GM12878 (cell line): ENCODE results near the gene AK8. TPM values are rescaled to one million over a fixed set of nuclear protein-coding genes. Genes with fewer than 3 reads are reported as not detected.

Source experiments
- ATAC-seq: fragments of 200-7000 bp; cut with Tn5 transposase; 3 replicates; pipeline ENCODE4 v1.9.1; 2020; ENCODE audit warnings: mild to moderate bottlenecking, moderate library complexity
- BruUV-seq: library from RNA; stranded (reverse); fragments of 400-500 nt; replicated peaks from 2 replicates; lab custom pipeline; 2021; lab: Mats Ljungman, UMichigan
- CTCF ChIA-PET: fragments of 300-600 bp; sonication (Branson Sonifier 250); formaldehyde crosslinking; extraction: SDS; loops from one replicate; lab custom pipeline; 2021; ENCODE audit warnings: inconsistent platforms; lab: Yijun Ruan, JAX
- POLR2A ChIA-PET: fragments of 350-600 bp; formaldehyde crosslinking; extraction: SDS; loops from one replicate; lab custom pipeline; 2021; ENCODE audit warnings: inconsistent platforms; lab: Charles Lee
- RAD21 ChIA-PET: fragments of 300-600 bp; sonication (Branson Sonifier 250); formaldehyde crosslinking; loops from one replicate; lab custom pipeline; 2023; ENCODE audit warnings: antibody characterized with exemption; ENCODE audit not compliant: unreplicated experiment; lab: Charles Lee
- SMC1A ChIA-PET: fragments of 300-600 bp; sonication (Branson Sonifier 250); formaldehyde crosslinking; loops from one replicate; lab custom pipeline; 2023; ENCODE audit not compliant: unreplicated experiment, uncharacterized antibody; lab: Charles Lee
- DNase-seq: peaks from one replicate; pipeline ENCODE4 v3.0.0-alpha.2; 2011; ENCODE audit warnings: low read depth, low spot score
- FAIRE-seq: peaks from 3 replicates; lab custom pipeline; 2011; peaks lifted over from hg19 to GRCh38; lab: Jason Lieb, UNC
- H2AFZ ChIP-seq: 2 replicates; pipeline ENCODE4 v1.6.0; 2011; ENCODE audit warnings: low read depth, low read length, control low read depth; ENCODE audit not compliant: control insufficient read depth
- H3K27ac ChIP-seq: 2 replicates; pipeline ENCODE4 v1.5.1; 2011; ENCODE audit warnings: control low read depth; ENCODE audit not compliant: control insufficient read depth, insufficient read depth
- H3K27me3 ChIP-seq, 2 experiments: replicated peaks in 1 of 2; 2 replicates each; pipeline versions ENCODE4 v1.6.0 to v1.6.1; 2011; ENCODE audit warnings: low read length in 1 of 2; ENCODE audit not compliant: control insufficient read depth in 2 of 2, insufficient read depth in 2 of 2
- H3K36me3 ChIP-seq, 2 experiments: 2 replicates each; pipeline ENCODE4 v1.5.1; 2011; ENCODE audit warnings: low read length in 1 of 2; ENCODE audit not compliant: control insufficient read depth in 2 of 2, insufficient read depth in 2 of 2
- H3K4me1 ChIP-seq: 2 replicates; pipeline ENCODE4 v1.6.1; 2011; ENCODE audit warnings: mild to moderate bottlenecking, low read length, moderate library complexity, mixed read lengths; ENCODE audit not compliant: control insufficient read depth, insufficient read depth
- H3K4me2 ChIP-seq: 2 replicates; pipeline ENCODE4 v1.6.0; 2011; ENCODE audit warnings: control low read depth; ENCODE audit not compliant: control insufficient read depth, insufficient read depth
- H3K4me3 ChIP-seq: fragments of 200-600 bp; sonication (generic); 2 replicates; pipeline ENCODE4 v1.5.1; 2016
- H3K79me2 ChIP-seq: 2 replicates; pipeline ENCODE4 v1.6.0; 2011; ENCODE audit warnings: low read length; ENCODE audit not compliant: control insufficient read depth, insufficient read depth
- H3K9ac ChIP-seq: 2 replicates; pipeline ENCODE4 v1.8.0; 2011; ENCODE audit warnings: low read length, control low read depth, mixed read lengths; ENCODE audit not compliant: control insufficient read depth, insufficient read depth
- H3K9me3 ChIP-seq: replicated peaks from 3 replicates; pipeline ENCODE4 v1.5.1; 2011; ENCODE audit warnings: mild to moderate bottlenecking, low read length; ENCODE audit not compliant: control insufficient read depth, insufficient read depth
- H4K20me1 ChIP-seq: 2 replicates; pipeline ENCODE4 v1.6.0; 2011; ENCODE audit not compliant: control insufficient read depth, insufficient read depth
- BRCA1 ChIP-seq: IDR thresholded peaks from 2 replicates; pipeline ENCODE4 v1.6.1; 2011; ENCODE audit warnings: low read depth, low read length, improper control_type of control experiment
- FOXM1 ChIP-seq: IDR thresholded peaks from 2 replicates; pipeline ENCODE4 v1.6.1; 2012; ENCODE audit warnings: low read depth, mild to moderate bottlenecking, inconsistent platforms, low read length, moderate library complexity
- SMAD1 ChIP-seq: fragments of 450-650 bp; IDR thresholded peaks from 2 replicates; pipeline ENCODE4 v1.6.1; 2018; ENCODE audit warnings: mild to moderate bottlenecking, low read depth; ENCODE audit not compliant: partially characterized antibody
- ZBED1 ChIP-seq: IDR thresholded peaks from 2 replicates; pipeline ENCODE4 v1.6.1; 2016; ENCODE audit warnings: borderline replicate concordance
- WGBS: methylation state at CpG from one replicate; pipeline ENCODE4 v1.1.6; 2016; ENCODE audit warnings: low lambda C conversion rate; ENCODE audit not compliant: insufficient replicate concordance, insufficient coverage; ENCODE audit errors: missing lambda C conversion rate; 5-methylcytosine and 5-hydroxymethylcytosine counted together
- in situ Hi-C: fragments of 300-500 bp; cut with MboI; formaldehyde crosslinking; loops from 9 replicates; pipeline ENCODE4 v1.14.3; 2018; ENCODE audit warnings: mixed read lengths
- intact Hi-C: fragments of 100-400 bp; cut with micrococcal nuclease; formaldehyde crosslinking; loops from one replicate; pipeline ENCODE4 v1.14.2; 2022; ENCODE audit not compliant: unreplicated experiment
- polyA plus RNA-seq, 11 experiments: library from polyadenylated mRNA; depleted of rRNA in 4 of 11; unstranded in 6 of 11; stranded (reverse) in 5 of 11; fragments of >200 nt; fragmentation: Nextera tagmentation in 4 of 11; fragmentation: Illumina TruSeq in 1 of 11; extraction: Ambion mirVana in 4 of 11; extraction: Trizol in 1 of 11; gene quantifications; 1 replicate in 1 of 11; 2 replicates in 10 of 11; pipeline versions ENCODE4 v1.2.1 to v1.2.3, GENCODE V29; 2011 to 2016; ENCODE audit warnings: inconsistent platforms in 2 of 11, missing spikeins in 2 of 11, low read depth in 1 of 11
- total RNA-seq, 4 experiments: library from RNA; depleted of rRNA in 3 of 4; stranded (reverse); fragments of >200 nt in 3 of 4; fragmentation: Illumina TruSeq in 1 of 4; extraction: Trizol in 1 of 4; gene quantifications; 2 replicates each; pipeline versions ENCODE4 v1.2.1 to v1.2.3, GENCODE V29; 2013 to 2021
- TF ChIP-seq, protein P1 (sequence below): fragments of 150-350 bp; IDR thresholded peaks from 2 replicates; pipeline ENCODE4 v1.6.1; 2016; ENCODE audit warnings: low read depth, low read length
- TF ChIP-seq, protein P2 (sequence below): fragments of 450-650 bp; IDR thresholded peaks from 2 replicates; pipeline ENCODE4 v1.6.1; 2016; ENCODE audit warnings: mild to moderate bottlenecking

Gene AK8
- total and polyA plus RNA-seq, 10 of the 15 experiments (the other 5 are each of a cell fraction or from before 2014, with no cell fraction given) = 0.03 to 0.12 (median 0.06) TPM; not detected in 5

DNA sequence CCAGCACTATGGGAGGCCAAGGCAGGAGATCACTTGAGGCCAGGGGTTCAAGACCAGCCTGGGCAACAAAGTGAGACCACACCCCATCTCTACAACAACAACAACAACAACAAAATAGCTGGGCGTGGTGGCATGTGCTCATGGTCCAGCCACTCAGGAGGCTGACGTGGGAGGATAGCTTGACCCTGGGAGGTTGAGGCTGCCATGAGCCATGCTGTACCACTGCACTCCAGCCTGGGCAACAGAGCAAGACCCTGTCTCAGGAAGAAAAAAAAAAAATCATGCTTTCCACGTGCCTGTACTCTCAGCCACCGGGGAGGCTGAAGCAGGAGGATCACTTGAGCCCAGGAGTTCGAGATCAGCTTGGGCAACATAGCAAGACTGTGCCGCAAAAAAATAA lies 36.8 kb upstream of the AK8 start:
- RAD21 ChIA-PET = no interaction called here
- Histone ChIP-seq H3K4me2 (no peak overlapping the region), H3K27ac (no peak overlapping the region), H3K4me3 (no peak overlapping the region), H3K9ac (no peak overlapping the region), H3K79me2 (no peaks in the 10 kb centered on the region), H4K20me1 (no peaks in the 10 kb centered on the region), H3K36me3 (peaks cover 4 to 15% of the 10 kb centered on the region in 2 experiments; a peak in 3 of 4 replicates), H3K4me1 (no peaks in the 10 kb centered on the region), H2AFZ (no peak overlapping the region), H3K9me3 (no peaks in the 10 kb centered on the region), H3K27me3 (no peaks in the 10 kb centered on the region)
- SMC1A ChIA-PET = no interaction called here
- DNase-seq (no peak), ATAC-seq (no peak), FAIRE-seq (no peak)
- POLR2A ChIA-PET = no interaction called here
- TF ChIP-seq BRCA1 (no peak), ZBED1 (no peak), SMAD1 (no peak), FOXM1 (no peak)
- TF ChIP-seq, protein P1, sequence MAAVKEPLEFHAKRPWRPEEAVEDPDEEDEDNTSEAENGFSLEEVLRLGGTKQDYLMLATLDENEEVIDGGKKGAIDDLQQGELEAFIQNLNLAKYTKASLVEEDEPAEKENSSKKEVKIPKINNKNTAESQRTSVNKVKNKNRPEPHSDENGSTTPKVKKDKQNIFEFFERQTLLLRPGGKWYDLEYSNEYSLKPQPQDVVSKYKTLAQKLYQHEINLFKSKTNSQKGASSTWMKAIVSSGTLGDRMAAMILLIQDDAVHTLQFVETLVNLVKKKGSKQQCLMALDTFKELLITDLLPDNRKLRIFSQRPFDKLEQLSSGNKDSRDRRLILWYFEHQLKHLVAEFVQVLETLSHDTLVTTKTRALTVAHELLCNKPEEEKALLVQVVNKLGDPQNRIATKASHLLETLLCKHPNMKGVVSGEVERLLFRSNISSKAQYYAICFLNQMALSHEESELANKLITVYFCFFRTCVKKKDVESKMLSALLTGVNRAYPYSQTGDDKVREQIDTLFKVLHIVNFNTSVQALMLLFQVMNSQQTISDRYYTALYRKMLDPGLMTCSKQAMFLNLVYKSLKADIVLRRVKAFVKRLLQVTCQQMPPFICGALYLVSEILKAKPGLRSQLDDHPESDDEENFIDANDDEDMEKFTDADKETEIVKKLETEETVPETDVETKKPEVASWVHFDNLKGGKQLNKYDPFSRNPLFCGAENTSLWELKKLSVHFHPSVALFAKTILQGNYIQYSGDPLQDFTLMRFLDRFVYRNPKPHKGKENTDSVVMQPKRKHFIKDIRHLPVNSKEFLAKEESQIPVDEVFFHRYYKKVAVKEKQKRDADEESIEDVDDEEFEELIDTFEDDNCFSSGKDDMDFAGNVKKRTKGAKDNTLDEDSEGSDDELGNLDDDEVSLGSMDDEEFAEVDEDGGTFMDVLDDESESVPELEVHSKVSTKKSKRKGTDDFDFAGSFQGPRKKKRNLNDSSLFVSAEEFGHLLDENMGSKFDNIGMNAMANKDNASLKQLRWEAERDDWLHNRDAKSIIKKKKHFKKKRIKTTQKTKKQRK = no peak
- TF ChIP-seq, protein P2, sequence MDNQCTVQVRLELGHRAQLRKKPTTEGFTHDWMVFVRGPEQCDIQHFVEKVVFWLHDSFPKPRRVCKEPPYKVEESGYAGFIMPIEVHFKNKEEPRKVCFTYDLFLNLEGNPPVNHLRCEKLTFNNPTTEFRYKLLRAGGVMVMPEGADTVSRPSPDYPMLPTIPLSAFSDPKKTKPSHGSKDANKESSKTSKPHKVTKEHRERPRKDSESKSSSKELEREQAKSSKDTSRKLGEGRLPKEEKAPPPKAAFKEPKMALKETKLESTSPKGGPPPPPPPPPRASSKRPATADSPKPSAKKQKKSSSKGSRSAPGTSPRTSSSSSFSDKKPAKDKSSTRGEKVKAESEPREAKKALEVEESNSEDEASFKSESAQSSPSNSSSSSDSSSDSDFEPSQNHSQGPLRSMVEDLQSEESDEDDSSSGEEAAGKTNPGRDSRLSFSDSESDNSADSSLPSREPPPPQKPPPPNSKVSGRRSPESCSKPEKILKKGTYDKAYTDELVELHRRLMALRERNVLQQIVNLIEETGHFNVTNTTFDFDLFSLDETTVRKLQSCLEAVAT = no peak
- CTCF ChIA-PET = interaction anchor here (0.7 kb wide), 2 partner anchors 10 to 14 kb away, joined by 3 read pairs; no protein-coding TSS in a partner anchor
- intact Hi-C loops = no loop called here
- in situ Hi-C loops = no loop called here
- WGBS = 100% methylated on average over 6 of the region's 6 CpGs
- no TSS peak for BruUV-seq
